OCI-LY7 (cell line): ENCODE measurements around the gene TNP2.

ENCODE experiments used
- CTCF ChIP-seq: fragments of 200-600 bp; sonication (generic); conservative IDR thresholded peaks from 2 replicates; pipeline ENCODE4 v1.5.1; 2014; ENCODE audit warnings: mild to moderate bottlenecking, antibody characterized with exemption, low read length, moderate library complexity, mixed read lengths
- EZH2phosphoT487 ChIP-seq: fragments of 200-600 bp; sonication (generic); IDR thresholded peaks from 2 replicates; pipeline ENCODE4 v1.6.1; 2018; ENCODE audit warnings: low read depth, borderline replicate concordance, mild to moderate bottlenecking, mixed run types, antibody characterized with exemption, low read length, moderate library complexity, mixed read lengths

GRCh38 chr16:11272921-11273720 is 4.0 kb upstream of the TNP2 start, which contains the start of gene PRM3:
- TF ChIP-seq CTCF (no peak), EZH2phosphoT487 (no peak)
